ENCODE results near the gene UGT2B10.
"Not testable (repeated sequence)": the region's sequence is repeated elsewhere in the genome, so short reads cannot be mapped to it uniquely, and the experiment has no call there.

Gene UGT2B10

DNA sequence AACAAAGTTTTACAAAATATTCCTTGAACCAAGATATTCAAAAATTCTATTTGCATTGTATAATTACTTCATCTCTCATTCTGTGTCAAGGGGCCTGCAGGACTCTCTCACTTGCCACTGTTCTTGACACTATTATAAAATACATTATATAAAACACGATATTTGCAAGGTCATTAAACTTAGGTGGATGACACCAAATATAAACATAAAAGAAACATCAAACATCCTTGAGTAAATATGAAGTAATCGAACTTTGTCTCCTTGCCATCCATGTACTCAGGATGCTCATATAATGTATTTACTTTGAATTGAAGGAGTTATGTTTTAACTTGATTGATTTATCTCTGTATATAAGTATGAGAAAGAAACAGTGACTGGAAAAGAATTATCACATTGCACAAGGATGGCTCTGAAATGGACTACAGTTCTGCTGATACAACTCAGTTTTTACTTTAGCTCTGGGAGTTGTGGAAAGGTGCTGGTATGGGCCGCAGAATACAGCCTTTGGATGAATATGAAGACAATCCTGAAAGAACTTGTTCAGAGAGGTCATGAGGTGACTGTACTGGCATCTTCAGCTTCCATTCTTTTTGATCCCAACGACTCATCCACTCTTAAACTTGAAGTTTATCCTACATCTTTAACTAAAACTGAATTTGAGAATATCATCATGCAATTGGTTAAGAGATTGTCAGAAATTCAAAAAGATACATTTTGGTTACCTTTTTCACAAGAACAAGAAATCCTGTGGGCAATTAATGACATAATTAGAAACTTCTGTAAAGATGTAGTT is at the start of gene UGT2B10:
Gene UGT2B10, plus strand, starts transcription at position 378 of the 793 bp plus-strand sequence. Its CDS starts 26 bp downstream, at position 404.
- not testable (repeated sequence) for DNase-seq

DNA sequence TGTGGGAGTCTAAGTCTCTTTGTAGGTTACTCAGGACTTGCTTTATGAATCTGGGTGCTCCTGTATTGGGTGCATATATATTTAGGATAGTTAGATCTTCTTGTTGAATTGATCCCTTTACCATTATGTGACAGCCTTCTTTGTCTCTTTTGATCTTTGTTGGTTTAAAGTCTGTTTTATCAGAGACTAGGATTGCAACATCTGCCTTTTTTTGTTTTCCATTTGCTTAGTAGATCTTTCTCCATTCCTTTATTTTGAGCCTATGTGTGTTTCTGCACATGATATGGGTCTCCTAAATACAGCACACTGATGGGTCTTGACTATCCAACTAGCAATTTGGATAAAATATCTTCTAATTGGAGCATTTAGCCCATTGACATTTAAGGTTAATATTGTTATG is 44.0 kb upstream of the UGT2B10 start:
- not testable (repeated sequence) for DNase-seq

DNA sequence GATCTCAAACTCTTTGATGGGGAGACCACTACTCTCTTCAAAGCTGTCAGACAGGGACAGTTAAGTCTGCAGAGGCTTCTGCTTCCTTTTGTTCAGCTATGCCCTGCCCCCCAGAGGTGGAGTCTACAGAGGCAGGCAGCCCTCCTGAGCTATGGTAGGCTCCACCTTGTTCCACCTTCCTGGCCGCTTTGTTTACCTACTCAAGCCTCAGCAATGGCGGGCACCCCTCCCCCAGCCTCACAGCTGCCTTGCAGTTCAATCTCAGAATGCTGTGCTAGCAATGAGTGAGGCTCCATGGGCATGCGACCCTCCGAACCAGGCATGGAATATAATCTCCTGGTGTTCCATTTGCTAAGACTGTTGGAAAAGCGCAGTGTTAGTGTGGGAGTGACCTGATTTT is 42.1 kb upstream of the UGT2B10 start:
- no peak for DNase-seq

DNA sequence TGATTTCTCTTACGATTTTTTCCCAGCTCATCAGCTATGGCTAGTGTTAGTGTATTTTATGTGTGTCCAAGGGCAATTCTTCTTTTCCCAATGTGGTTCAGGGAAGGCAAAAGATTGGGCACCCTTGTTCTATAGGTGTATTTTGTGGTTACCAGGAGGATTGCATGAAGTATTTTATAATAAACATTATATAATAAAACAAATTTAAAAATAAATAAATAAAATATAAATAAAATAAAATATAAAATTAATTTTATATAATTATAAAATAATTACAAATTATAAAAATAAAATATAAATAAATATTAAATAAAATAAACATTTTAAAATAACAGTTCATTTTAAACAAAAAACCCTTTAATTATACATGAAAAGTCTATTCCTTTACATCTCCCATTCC is 35.6 kb upstream of the UGT2B10 start:
- no peak for DNase-seq

DNA sequence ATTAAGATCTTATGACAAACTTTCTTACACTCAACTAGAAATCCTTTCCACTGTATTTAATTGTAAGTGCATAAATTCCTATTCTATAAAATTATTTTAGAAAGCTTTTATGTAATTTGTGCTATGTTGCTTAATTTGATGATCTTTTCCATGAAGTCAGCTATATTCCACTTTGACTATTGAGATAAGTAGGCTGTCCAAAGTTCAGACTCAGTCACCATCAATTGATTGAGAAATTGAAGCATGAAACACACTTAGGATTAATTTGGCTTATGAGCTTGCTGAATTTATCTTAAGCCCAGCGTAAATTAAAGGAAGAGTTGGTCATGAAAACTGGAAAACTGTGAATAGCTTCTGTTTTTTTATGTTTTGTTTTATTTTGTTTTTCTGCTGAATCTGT is 18.7 kb upstream of the UGT2B10 start:
- DNase-seq = no peak

DNA sequence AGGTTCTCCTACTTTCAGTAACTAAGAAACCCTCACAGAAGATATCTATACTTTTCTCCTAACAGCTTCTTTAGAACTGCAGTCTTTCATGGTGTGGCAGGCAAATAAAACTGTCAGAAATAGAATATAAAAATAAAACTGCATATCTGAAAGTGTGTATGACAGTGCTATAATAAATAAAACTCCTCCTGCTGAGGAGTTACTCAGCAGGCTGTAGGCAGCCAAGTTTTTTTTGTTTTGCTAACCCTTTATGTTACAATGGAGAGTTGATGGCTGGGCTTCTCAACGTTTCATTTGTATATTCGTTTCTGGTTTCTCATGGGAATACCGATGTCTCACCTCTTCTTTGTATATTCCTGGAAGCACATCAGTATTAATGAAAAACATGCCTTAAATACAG is 18.2 kb upstream of the UGT2B10 start:
- no peak for DNase-seq

DNA sequence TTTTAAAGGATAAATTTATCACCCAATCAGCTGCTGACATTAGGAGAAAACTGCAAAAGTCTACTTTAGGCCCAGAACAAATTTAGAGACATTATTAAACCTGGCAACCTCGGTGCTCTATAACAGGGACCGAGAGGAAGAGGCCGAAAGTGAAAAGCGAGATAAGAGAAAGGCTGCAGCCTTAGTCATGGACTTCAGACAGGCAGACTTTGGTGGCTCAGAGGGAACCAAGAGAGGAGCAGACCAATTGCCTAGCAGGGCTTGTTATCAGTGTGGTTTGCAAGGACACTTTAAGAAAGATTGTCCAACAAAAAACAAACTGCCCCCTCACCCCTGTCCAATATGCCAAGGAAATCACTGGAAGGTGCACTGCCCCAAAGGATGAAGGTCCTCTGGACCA is 12.8 kb upstream of the UGT2B10 start:
- no peak for DNase-seq

DNA sequence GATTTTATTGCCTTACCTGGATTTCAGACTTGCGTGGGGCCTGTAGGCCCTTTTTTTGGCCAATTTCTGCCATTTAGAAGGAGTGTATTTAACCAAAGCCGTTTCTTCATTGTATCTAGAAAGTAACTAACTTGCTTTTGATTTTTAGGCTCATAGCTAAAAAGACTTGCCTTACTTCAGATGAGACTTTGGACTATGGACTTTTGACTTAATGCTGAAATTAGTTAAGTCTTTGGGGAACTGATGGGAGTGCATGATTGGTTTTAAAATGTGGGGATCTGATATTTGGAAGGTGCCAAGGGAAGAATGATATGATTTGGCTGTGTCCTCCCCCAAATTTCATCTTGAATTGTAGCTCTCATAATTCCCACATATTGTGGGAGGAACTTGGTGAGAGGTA is 7.7 kb upstream of the UGT2B10 start:
- no peak for DNase-seq

DNA sequence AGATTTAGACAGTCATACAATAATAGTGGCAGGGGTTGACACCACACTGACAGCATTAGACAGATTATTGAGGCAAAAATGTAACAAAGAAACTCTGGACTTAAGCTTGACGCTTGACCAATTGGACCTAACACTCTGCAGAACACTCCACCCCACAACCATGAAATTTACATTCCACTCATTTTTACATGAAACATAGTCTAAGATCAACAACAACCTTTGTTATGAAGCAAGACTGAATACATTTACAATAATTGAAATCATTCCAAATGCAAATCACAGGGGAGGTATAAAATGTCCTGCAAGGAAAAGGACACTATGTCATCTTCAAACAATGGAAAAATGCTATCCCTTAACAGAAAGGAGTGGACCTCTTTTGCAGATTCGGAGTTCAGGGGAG is 4.9 kb upstream of the UGT2B10 start:
- no peak for DNase-seq

DNA sequence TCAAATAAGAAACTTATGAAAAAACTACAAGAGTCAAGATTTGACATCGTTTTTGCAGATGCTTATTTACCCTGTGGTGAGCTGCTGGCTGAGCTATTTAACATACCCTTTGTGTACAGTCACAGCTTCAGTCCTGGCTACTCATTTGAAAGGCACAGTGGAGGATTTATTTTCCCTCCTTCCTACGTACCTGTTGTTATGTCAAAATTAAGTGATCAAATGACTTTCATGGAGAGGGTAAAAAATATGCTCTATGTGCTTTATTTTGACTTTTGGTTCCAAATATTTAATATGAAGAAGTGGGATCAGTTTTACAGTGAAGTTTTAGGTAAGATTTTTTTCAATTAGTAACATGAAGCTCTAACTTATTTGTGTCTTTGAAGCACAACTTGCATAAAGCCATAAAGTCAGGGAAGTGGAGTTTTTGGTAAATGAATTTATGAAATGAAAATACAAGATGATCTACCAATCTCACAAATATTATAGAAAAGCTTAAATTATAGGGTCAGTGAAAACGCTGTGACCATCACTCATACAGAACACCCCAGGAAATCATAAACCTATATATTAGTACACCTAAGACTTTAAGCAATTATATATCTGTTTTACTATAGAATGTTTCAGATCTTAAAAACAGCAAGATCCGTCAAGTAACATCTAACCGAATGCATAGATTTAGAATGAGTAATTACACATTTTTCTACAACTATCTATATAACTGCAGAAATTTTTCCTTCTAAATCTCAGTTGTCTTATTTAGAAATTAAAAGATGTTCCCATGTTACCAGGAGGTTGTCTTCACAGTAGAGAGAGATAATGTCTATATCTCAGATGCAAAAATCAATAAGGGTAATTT is 844 bp downstream of the UGT2B10 start:
- DNase-seq = not testable (repeated sequence)

DNA sequence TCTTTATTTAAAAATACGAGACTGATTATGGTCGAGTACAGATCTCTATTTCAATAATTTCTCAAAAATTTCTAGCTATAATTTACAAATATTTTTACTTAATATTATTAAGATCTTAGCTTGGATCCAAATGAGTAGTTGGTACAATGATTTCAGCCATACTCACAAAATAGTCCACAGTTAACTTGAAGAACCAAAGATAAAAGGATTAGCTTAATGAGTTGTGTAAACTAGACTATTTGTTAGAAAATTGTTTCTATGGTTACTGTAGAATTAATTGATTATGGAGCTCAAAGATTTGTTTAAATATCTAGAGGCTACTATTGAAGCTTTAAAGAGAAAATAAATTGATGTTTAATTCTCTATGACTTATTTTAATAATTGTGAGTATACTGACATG is 1.6 kb downstream of the UGT2B10 start:
- DNase-seq = no peak

DNA sequence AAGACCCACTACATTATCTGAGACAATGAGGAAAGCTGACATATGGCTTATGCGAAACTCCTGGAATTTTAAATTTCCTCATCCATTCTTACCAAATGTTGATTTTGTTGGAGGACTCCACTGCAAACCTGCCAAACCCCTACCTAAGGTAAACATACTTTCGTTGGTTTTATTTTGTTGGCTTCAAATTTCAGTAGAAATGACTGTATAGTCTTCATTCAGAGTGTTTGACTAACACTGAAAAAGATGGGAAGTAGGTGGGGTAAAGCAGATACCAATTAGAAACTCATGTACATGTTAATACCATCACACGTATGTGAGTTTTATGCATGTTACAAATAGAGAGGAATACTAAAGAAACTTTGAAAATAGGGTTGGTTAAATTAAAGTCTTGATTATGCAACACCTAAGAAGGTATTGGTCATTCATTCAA is 2.3 kb downstream of the UGT2B10 start:
- DNase-seq = not testable (repeated sequence)

DNA sequence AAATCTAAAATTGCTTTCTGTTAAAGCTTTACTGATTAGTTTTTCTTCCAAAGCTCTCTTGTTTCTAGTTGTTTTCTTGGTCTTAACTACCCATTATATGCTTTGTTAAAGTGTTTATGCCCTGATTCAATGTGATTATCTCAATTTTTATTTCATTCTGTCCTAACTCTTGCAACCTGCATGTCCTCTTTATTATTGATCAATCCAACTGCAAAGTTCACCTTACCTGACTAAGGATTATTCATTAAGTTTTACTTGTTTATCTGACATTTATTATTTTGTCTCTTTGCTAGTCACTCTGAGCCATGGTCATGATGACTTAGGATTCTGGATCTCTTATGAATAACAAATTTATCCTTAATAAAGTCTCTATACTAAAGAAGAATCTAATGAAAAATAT is 15.8 kb downstream of the UGT2B10 start:
- DNase-seq = no peak

DNA sequence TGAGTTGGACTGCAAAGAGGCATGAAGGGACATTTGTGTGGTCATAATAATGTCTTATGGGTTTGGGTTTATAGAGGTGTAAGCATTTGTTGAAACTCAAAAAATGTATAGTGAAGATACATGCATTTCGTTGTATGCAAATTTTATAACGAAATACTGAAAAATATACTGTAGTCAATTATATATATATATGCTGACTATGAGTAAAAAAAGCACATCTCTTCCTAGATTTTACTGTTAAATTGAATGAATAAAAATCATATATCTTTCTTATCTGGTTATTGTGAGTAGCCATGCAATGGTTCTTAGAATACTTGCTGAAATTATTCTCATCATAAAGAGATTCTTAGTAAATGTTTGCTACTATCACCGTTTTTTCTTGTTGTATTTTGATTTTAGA is 34.5 kb downstream of the UGT2B10 start:
- no peak for DNase-seq

DNA sequence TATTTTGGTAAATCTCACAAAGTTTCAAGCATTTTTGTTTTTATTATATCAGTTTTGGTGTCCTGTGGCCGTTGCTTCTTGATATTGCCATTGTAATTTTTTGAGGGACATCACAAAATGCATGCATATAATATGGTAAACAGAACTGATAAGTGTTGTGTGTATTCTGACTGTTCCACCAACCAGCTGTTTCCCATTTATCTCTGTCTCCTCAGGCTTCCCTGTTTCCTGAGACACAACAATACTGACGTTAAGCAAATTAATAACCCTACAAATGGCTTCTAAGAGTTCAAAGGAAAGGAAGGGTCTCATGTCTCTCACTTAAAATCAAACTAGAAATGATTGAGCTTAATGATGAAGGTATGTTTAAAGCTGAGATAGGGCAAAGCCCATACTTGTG is 40.0 kb downstream of the UGT2B10 start:
- no peak for DNase-seq

DNA sequence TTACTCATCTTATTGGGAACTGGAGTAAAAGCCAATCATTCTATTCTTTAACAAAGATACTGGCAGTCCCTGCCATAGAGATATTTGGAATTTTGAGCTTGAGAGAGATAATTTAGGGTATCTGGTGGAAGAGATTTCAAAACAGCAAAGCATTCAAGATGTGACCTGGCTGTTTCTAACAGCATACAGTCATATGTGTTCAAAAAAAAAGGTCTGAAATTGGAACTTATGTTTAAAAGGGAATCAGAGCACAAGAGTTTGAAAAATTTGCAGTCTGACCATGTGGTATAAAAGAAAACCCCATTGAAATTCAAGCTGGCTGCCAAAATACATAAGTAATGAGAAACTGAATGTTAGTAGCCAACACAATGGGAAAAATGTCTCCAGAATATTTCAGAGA is 42.2 kb downstream of the UGT2B10 start:
- DNase-seq = no peak

DNA sequence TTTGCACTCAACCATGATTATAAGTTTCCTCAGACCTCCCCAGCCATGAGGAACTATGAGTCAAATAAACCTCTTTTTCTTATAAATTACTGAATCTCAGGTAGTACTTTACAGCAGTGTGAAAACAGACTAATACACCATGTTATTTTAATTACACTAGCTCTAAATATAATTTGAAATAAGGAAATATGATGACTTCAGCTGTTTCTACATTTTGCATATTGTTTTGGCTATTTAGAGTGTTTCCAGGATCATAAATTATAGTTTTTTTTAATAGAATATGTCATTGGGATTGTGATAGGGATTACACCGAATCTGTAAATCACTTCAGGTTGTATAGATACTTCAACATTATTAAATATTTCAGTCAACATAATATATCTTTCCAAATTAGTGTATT is 43.9 kb downstream of the UGT2B10 start:
- DNase-seq = no peak

DNA sequence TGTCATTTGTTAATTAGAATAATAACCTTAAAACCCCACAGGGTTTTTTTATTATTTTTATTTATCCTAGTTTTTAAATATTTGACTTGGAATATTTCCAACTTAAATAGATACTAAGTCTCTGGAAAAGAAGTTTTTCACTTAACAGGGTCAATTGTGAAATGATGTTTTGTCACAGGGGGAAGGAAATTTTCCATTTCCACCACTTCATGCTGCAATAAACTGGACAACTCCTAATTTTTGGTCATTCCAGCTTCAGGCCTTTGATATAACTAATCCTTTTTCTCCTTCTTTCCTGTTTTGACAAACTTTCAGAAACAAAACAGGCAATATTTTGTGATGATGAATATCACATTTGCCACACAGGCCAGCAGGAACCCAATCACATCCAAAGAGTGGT is 45.3 kb downstream of the UGT2B10 start:
- no peak for DNase-seq

DNA sequence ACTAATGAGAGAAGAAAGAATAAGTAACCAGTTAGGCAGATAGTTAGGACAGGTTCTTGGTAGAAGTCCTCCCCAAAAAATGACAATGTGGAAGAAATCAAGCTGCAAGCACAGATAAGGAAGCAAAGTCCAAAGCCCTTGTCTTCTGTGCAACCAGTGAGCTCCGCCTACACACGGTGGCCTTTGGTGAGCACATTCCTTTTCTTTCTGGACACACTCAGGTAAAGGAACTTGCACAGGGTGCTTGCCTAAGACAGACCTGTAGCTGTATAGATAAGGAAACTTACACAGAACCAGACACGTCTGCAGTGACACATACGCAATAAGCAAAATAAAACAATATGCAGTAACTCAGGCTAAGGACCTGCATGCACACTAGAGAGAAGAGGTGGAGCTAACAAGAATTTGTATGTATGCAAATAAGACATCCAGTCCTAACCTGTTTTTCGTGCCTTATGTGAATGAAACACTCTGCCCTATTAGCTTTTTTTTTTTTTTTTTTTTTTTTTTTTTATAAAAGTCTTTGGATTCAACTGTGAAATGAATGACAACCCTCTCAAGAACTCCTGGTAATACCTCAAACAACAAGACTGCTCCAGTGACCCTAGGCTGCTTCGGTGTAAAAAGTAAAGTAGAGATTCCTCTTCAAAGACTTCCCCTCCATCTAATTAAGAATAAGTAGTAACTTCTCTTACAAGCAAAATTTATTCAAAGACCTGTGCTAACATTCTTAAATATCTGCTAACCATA is 48.8 kb downstream of the UGT2B10 start:
- DNase-seq = no peak

DNA sequence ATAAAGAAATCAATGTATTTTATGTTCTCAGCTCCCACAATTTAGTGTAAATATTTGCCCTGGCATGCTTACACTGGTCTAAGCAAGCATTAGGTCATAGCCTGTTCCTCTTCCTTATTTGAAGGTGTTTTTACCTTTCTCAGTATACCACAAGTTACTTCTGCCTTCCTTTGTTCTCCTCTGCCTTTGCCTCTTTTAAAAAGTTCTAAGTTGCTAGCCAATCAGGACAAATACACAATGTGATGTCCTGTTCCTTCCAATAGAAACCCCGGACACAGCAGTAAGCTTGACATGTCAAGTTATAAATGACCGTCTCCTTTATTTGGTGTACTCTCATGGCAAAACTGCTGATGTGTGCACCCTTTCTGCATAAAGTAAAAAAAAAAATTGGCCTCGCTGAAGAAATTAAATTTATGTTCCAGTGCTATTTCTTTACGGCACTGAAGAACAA is 49.4 kb downstream of the UGT2B10 start:
- no peak for DNase-seq

DNA sequence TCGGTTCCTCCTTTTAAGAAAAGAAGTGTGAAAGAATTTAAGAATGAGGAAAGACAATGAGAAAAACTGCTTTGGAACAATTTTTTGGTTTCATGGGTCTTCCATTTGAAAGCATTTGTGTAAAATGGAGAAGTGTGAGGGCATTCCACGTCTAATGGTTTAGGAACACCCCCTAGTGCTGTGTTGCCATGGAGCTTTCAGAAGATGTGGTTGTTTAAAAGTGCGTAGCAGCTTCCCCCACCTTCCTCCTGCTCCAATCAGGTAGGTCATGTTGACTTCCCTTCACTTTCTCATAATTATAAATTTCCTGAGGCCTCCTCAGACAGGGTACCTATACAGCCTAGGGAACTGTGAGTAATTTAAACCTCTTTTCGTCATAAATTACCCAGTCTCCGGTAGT is 50.0 kb downstream of the UGT2B10 start:
- DNase-seq = no peak

DNA sequence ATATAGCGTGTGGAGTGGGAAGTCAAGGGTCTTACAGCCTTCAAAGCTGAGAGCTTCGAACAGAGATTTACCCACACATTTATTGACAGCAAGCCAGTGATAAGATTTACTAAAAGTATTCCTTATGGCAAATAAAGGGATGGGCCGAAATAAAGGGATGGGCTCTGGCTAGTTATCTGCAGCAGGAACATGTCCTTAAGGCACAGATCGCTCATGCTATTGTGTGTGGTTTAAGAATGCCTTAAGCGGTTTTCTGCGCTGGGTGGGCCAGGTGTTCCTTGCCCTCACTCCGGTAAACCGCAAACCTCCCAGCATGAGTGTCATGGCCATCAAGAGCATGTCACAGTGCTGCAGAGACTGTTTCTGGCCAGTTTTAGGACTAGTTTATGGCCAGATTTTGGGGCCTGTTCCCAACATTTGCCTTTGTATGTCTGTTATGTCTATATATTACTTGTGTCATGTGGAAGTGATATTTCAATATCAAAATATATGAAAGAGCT is 53.5 kb downstream of the UGT2B10 start:
- DNase-seq = no peak
